ENCODE results near the gene CPT1C. TPM values are rescaled to one million over a fixed set of nuclear protein-coding genes. Genes with fewer than 3 reads are reported as not detected.

The CPT1C gene
- polyA plus RNA-seq, 2 of the 4 experiments (the other 2 are of a cell fraction) = 8.5 to 15.4 TPM

- Histone ChIP-seq H3K27ac (no peak overlapping the region), H3K4me1 (peaks cover 6% of the 10 kb centered on the region; the same call in 1 of the 3 replicates), H3K4me2 (no peak overlapping the region), H3K9me3 (no peaks in the 10 kb centered on the region), H3K4me3 (no peak overlapping the region)
- ChIA-PET POLR2A (no interaction called here), CTCF (interaction anchor here (0.7 to 5.9 kb wide), 4 partner anchors 8 to 15 kb away, joined by 3 to 29 read pairs (median 4); no protein-coding TSS in a partner anchor)
- no peak for ATAC-seq
- WGBS (ENCODE audit: missing lambda C conversion rate) = 83% methylated on average over 22 of the region's 22 CpGs
- no peak for FAIRE-seq
- no peak for DNase-seq (ENCODE audit: low read depth in 1 of 2, low spot score in 1 of 2)
- no peak for TF ChIP-seq POLR2A (IDR thresholded peaks at IDR 0.05; ENCODE audit: low read length)
- TF ChIP-seq KDM1A (IDR thresholded peaks at IDR 0.05; ENCODE audit: low read depth) = 0 out of 2 replicates have a peak, but pooled peaks have one; percentile 51
- TF ChIP-seq ZFP36 (IDR thresholded peaks at IDR 0.05; ENCODE audit: borderline replicate concordance, partially characterized antibody) = peak; percentile 79
- no peak for TF ChIP-seq RNF2 (IDR thresholded peaks at IDR 0.05; ENCODE audit: borderline replicate concordance, low read depth)
These were observed 14.1 kb downstream of the CPT1C start for GRCh38 chr19:49704888-49705642.

DNA sequence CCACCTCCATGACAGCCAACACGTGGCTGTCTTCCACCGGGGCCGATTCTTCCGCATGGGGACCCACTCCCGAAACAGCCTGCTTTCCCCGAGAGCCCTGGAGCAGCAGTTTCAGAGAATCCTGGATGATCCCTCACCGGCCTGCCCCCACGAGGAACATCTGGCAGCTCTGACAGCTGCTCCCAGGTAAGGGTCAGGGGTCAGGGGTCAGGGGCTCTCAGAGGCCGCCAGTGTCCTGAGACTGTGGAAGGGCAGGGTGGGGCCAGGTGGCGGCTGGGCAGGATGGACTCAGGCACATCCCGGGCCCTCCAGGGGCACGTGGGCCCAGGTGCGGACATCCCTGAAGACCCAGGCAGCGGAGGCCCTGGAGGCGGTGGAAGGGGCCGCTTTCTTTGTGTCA, 15.0 kb downstream of the CPT1C start:
- Histone ChIP-seq H3K27ac (no peak overlapping the region), H3K9me3 (no peaks in the 10 kb centered on the region), H3K4me1 (peaks cover 6% of the 10 kb centered on the region; the same call in 1 of the 3 replicates), H3K4me3 (no peak overlapping the region), H3K4me2 (no peak overlapping the region)
- WGBS (ENCODE audit: missing lambda C conversion rate) = 79% methylated on average over 12 of the region's 16 CpGs
- no peak for TF ChIP-seq RCOR1 (IDR thresholded peaks at IDR 0.05; ENCODE audit: low read depth, low read length)
- no peak for TF ChIP-seq MAZ (IDR thresholded peaks at IDR 0.05; ENCODE audit: borderline replicate concordance, low read depth, low read length)
- no peak for TF ChIP-seq KDM1A (IDR thresholded peaks at IDR 0.05; ENCODE audit: low read depth)
- TF ChIP-seq EHMT2 (IDR thresholded peaks at IDR 0.05; ENCODE audit: low read depth) = no peak
- TF ChIP-seq HES2 (IDR thresholded peaks at IDR 0.05) = no peak
- no peak for TF ChIP-seq BHLHE40 (IDR thresholded peaks at IDR 0.05; ENCODE audit: low read depth, low read length)
- no peak for ATAC-seq
- DNase-seq (ENCODE audit: low read depth in 1 of 2, low spot score in 1 of 2) = no peak
- FAIRE-seq = no peak
- POLR2A ChIA-PET = no interaction called here
- CTCF ChIA-PET = interaction anchor here (5.9 kb wide), 1 partner anchor 11 kb away, joined by 29 read pairs; no protein-coding TSS in a partner anchor

DNA sequence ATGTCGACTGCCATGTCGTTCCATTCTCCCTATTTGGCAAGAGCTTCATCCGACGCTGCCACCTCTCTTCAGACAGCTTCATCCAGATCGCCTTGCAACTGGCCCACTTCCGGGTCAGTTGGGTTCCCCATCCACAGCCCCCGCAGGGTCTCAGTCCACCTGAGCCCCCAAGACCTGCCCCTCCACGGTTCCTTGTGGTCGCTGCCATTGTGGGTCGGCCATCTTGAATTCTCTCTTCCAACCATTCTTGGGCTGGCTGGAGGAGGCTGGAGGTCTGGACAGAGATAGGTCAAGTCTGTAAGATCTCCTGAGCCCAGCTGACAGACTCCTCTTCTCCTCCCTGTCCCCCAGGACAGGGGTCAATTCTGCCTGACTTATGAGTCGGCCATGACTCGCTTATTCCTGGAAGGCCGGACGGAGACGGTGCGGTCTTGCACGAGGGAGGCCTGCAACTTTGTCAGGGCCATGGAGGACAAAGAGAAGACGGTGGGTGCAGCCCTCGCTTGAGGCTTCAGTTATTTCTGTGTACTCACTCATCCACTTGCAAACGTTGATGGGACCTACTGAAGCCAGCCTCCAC, 19.5 kb downstream of the CPT1C start:
- FAIRE-seq (no peak), DNase-seq (ENCODE audit: low read depth in 1 of 2, low spot score in 1 of 2) (peak in 1 of 2 experiments; percentile 67), ATAC-seq (peak in 1 of 2 experiments; percentile 21; a peak in 2 of 6 replicates)
- no peaks in the 10 kb centered on the region for H3K9me3 ChIP-seq
- TF ChIP-seq FOSL2 (IDR thresholded peaks at IDR 0.05) = no peak
- peak; percentile 75 for TF ChIP-seq FOSL2 (CRISPR knock-in tag; IDR thresholded peaks at IDR 0.05)
- TF ChIP-seq, protein P1, sequence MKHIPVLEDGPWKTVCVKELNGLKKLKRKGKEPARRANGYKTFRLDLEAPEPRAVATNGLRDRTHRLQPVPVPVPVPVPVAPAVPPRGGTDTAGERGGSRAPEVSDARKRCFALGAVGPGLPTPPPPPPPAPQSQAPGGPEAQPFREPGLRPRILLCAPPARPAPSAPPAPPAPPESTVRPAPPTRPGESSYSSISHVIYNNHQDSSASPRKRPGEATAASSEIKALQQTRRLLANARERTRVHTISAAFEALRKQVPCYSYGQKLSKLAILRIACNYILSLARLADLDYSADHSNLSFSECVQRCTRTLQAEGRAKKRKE (CRISPR knock-in tag; IDR thresholded peaks at IDR 0.05; ENCODE audit: low read depth) = no peak
- peak; percentile 76; the same call in 1 of the 2 replicates for TF ChIP-seq EHMT2 (IDR thresholded peaks at IDR 0.05; ENCODE audit: low read depth)
- no peak for TF ChIP-seq FOXS1 (CRISPR knock-in tag; IDR thresholded peaks at IDR 0.05)
- no peak for TF ChIP-seq KDM1A (IDR thresholded peaks at IDR 0.05; ENCODE audit: low read depth)
- TF ChIP-seq, protein P2, sequence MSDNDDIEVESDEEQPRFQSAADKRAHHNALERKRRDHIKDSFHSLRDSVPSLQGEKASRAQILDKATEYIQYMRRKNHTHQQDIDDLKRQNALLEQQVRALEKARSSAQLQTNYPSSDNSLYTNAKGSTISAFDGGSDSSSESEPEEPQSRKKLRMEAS (IDR thresholded peaks at IDR 0.05) = peak; percentile 56
- no peak for TF ChIP-seq EHF (CRISPR knock-in tag; IDR thresholded peaks at IDR 0.05)
- TF ChIP-seq USF2 (IDR thresholded peaks at IDR 0.05) = no peak
- TF ChIP-seq ZFP36 (IDR thresholded peaks at IDR 0.05; ENCODE audit: borderline replicate concordance, partially characterized antibody) = no peak
- no peak for TF ChIP-seq CHD2 (IDR thresholded peaks at IDR 0.05; ENCODE audit: low read length, partially characterized antibody)
- no peak for TF ChIP-seq CEBPB (IDR thresholded peaks at IDR 0.05)
- TF ChIP-seq EP300 (IDR thresholded peaks at IDR 0.05) = no peak
- TF ChIP-seq MYC (IDR thresholded peaks at IDR 0.05; ENCODE audit: borderline replicate concordance, low read length) = no peak
- TF ChIP-seq BCL3 (IDR thresholded peaks at IDR 0.05) = no peak
- CTCF ChIA-PET = interaction anchor here (0.7 to 2.2 kb wide), 5 partner anchors 11 to 135 kb away, joined by 3 to 9 read pairs (median 3); no protein-coding TSS in a partner anchor
- H3K4me1 ChIP-seq = peaks cover 9% of the 10 kb centered on the region; the same call in 2 of the 3 replicates
- peak overlapping the region in 1 of 2 experiments; percentile 46; a peak in 2 of 6 replicates for H3K27ac ChIP-seq
- no peak overlapping the region for H3K4me2 ChIP-seq
- no peak overlapping the region for H3K4me3 ChIP-seq
- POLR2A ChIA-PET = no interaction called here
- WGBS (ENCODE audit: missing lambda C conversion rate) = 66% methylated on average over 18 of the region's 20 CpGs
